ENCODE data around the gene DHRS2.

DNA sequence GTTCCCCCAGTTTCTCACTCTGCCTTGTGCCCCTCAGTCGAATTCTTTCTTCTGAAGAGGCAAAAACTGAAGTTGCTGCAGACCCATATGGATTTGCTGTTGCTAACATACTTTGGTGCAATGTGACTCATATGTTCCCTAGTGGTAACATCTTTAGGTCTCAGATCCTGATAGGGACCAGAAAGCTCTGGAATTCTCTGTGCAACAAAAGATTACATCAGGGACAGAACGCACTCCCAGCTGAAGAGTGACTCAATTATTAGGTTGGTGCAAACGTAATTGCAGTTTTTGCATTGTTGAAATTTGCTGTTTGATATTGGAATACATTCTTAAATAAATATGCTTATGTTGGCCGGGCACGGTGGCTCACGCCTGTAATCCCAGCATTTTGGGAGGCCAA lies 8.2 kb upstream of the DHRS2 start:
- no peak for TF ChIP-seq POLR2A (IDR thresholded peaks at IDR 0.05)
- TF ChIP-seq, protein P1, sequence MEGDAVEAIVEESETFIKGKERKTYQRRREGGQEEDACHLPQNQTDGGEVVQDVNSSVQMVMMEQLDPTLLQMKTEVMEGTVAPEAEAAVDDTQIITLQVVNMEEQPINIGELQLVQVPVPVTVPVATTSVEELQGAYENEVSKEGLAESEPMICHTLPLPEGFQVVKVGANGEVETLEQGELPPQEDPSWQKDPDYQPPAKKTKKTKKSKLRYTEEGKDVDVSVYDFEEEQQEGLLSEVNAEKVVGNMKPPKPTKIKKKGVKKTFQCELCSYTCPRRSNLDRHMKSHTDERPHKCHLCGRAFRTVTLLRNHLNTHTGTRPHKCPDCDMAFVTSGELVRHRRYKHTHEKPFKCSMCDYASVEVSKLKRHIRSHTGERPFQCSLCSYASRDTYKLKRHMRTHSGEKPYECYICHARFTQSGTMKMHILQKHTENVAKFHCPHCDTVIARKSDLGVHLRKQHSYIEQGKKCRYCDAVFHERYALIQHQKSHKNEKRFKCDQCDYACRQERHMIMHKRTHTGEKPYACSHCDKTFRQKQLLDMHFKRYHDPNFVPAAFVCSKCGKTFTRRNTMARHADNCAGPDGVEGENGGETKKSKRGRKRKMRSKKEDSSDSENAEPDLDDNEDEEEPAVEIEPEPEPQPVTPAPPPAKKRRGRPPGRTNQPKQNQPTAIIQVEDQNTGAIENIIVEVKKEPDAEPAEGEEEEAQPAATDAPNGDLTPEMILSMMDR (IDR thresholded peaks at IDR 0.05), result no peak
- no peak for TF ChIP-seq POLR2AphosphoS5 (IDR thresholded peaks at IDR 0.05)
